ENCODE measurements around the gene HMCN1.

- TF ChIP-seq, protein P1, sequence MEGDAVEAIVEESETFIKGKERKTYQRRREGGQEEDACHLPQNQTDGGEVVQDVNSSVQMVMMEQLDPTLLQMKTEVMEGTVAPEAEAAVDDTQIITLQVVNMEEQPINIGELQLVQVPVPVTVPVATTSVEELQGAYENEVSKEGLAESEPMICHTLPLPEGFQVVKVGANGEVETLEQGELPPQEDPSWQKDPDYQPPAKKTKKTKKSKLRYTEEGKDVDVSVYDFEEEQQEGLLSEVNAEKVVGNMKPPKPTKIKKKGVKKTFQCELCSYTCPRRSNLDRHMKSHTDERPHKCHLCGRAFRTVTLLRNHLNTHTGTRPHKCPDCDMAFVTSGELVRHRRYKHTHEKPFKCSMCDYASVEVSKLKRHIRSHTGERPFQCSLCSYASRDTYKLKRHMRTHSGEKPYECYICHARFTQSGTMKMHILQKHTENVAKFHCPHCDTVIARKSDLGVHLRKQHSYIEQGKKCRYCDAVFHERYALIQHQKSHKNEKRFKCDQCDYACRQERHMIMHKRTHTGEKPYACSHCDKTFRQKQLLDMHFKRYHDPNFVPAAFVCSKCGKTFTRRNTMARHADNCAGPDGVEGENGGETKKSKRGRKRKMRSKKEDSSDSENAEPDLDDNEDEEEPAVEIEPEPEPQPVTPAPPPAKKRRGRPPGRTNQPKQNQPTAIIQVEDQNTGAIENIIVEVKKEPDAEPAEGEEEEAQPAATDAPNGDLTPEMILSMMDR (IDR thresholded peaks at IDR 0.05): no peak
- TF ChIP-seq POLR2A (IDR thresholded peaks at IDR 0.05): no peak
Observed at GRCh38 chr1:185696422-185697150, 37.6 kb upstream of the HMCN1 start.

Data from heart left ventricle (tissue), 13 donors.